ENCODE results near the gene CCHCR1.

DNA sequence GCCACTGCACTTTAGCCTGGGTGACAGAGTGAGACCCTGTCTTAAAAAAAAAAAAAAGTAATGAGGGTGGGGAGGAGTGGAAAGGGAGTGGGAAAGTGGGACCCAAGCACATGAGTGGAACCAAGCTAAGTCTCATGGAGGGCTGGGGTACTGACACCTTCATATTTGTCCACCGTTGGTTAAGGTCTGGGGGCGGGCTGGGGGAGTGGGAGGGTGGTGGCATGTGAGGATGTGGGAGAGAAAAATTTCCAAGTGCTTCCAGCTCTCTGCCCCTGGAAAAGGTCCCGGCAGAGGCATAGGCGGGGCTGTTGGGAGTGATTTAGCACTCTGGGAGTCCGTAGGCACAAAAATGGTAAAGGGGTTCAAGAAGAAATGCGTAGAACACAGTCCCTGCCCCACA, 24.8 kb downstream of the CCHCR1 start:
- TF ChIP-seq ZNF70 (CRISPR knock-in tag; IDR thresholded peaks at IDR 0.05) (no peak), ZFP30 (CRISPR knock-in tag; IDR thresholded peaks at IDR 0.05) (no peak), TOX (CRISPR knock-in tag; IDR thresholded peaks at IDR 0.05; ENCODE audit: borderline replicate concordance) (no peak), GLIS3 (CRISPR knock-in tag; IDR thresholded peaks at IDR 0.05) (no peak), SNAI2 (CRISPR knock-in tag; IDR thresholded peaks at IDR 0.05) (no peak), ISL1 (CRISPR knock-in tag; IDR thresholded peaks at IDR 0.05) (no peak), OSR1 (CRISPR knock-in tag; IDR thresholded peaks at IDR 0.05) (no peak)
